K562 (cell line): ENCODE measurements around the gene TMEM120B. TPM values are rescaled to one million over a fixed set of nuclear protein-coding genes. Genes with fewer than 3 reads are reported as not detected.
A peak's percentile ranks its signal among the peaks of the same experiment; 100 is the strongest.

Experiments
- C11orf30 ChIP-seq: fragments of 450-650 bp; IDR thresholded peaks from 2 replicates; pipeline ENCODE4 v1.6.1; 2016; ENCODE audit warnings: low read depth, mild to moderate bottlenecking
- KDM1A ChIP-seq, 2 experiments: fragments of 450-650 bp; IDR thresholded peaks; 2 replicates each; pipeline ENCODE4 v1.6.1; 2016; ENCODE audit warnings: mild to moderate bottlenecking in 2 of 2
- NUFIP1 ChIP-seq: fragments of 450-650 bp; IDR thresholded peaks from 2 replicates; pipeline ENCODE4 v1.6.1; 2018; ENCODE audit not compliant: partially characterized antibody
- SIX5 ChIP-seq, 2 experiments: IDR thresholded peaks; 2 replicates each; pipeline ENCODE4 v1.6.1; 2011; ENCODE audit warnings: low read length in 2 of 2, borderline replicate concordance in 1 of 2, low read depth in 1 of 2, mild to moderate bottlenecking in 1 of 2, moderate library complexity in 1 of 2; ENCODE audit not compliant: insufficient read depth in 1 of 2
- ZC3H4 ChIP-seq: sonication (generic); formaldehyde crosslinking; IDR thresholded peaks from 2 replicates; pipeline ENCODE4 v1.9.0; 2021; ENCODE audit warnings: missing genetic modification reagents, borderline replicate concordance
- ZNF12 ChIP-seq: sonication (generic); formaldehyde crosslinking; IDR thresholded peaks from 2 replicates; pipeline ENCODE4 v1.4.0; 2020; ENCODE audit warnings: mild to moderate bottlenecking, missing genetic modification reagents
- ZNF133 ChIP-seq: fragments of 250-450 bp; sonication (Bioruptor Pico); IDR thresholded peaks from 2 replicates; pipeline ENCODE4 v1.4.0; 2020; ENCODE audit warnings: mild to moderate bottlenecking
- polyA plus RNA-seq, 8 experiments: library from polyadenylated mRNA; depleted of rRNA in 4 of 8; stranded (reverse) in 5 of 8; unstranded in 3 of 8; fragments of >200 nt; fragmentation: Nextera tagmentation in 2 of 8; fragmentation: Illumina TruSeq in 1 of 8; extraction: Ambion mirVana in 2 of 8; extraction: Trizol in 1 of 8; gene quantifications; 2 replicates each; pipeline versions ENCODE4 v1.2.1 to v1.2.3, GENCODE V29; 2011 to 2014; ENCODE audit warnings: inconsistent platforms in 1 of 8, missing spikeins in 1 of 8
- total RNA-seq, 7 experiments: library from RNA; depleted of rRNA in 6 of 7; stranded (reverse); fragments of >200 nt in 6 of 7; fragmentation: Illumina TruSeq in 2 of 7; extraction: Trizol in 2 of 7; gene quantifications; 2 replicates each; pipeline versions ENCODE4 v1.2.1 to v1.2.3, GENCODE V29; 2011 to 2021; ENCODE audit warnings: low replicate concordance in 1 of 7
- TF ChIP-seq, protein P1 (sequence below): sonication (generic); formaldehyde crosslinking; IDR thresholded peaks from 2 replicates; pipeline ENCODE4 v1.8.0; 2022; ENCODE audit warnings: mild to moderate bottlenecking, missing genetic modification reagents, borderline replicate concordance
- TF ChIP-seq, protein P2 (sequence below): fragments of 250-450 bp; sonication (Bioruptor Pico); IDR thresholded peaks from 2 replicates; pipeline ENCODE4 v1.8.0; 2021; ENCODE audit warnings: borderline replicate concordance, mild to moderate bottlenecking, moderate library complexity; ENCODE audit not compliant: poor library complexity, severe bottlenecking
- TF ChIP-seq, protein P3 (sequence below): fragments of 450-650 bp; IDR thresholded peaks from 2 replicates; pipeline ENCODE4 v1.6.1; 2016; ENCODE audit warnings: borderline replicate concordance
- TF ChIP-seq, protein P4 (sequence below): sonication (generic); formaldehyde crosslinking; IDR thresholded peaks from 2 replicates; pipeline ENCODE4 v1.8.0; 2022; ENCODE audit warnings: missing genetic modification reagents, mild to moderate bottlenecking, borderline replicate concordance

The TMEM120B gene
- total and polyA plus RNA-seq, 9 of the 15 experiments (the other 6 are each of a cell fraction or from before 2014, with no cell fraction given) = 1.7 to 18.6 (median 7.4) TPM

DNA sequence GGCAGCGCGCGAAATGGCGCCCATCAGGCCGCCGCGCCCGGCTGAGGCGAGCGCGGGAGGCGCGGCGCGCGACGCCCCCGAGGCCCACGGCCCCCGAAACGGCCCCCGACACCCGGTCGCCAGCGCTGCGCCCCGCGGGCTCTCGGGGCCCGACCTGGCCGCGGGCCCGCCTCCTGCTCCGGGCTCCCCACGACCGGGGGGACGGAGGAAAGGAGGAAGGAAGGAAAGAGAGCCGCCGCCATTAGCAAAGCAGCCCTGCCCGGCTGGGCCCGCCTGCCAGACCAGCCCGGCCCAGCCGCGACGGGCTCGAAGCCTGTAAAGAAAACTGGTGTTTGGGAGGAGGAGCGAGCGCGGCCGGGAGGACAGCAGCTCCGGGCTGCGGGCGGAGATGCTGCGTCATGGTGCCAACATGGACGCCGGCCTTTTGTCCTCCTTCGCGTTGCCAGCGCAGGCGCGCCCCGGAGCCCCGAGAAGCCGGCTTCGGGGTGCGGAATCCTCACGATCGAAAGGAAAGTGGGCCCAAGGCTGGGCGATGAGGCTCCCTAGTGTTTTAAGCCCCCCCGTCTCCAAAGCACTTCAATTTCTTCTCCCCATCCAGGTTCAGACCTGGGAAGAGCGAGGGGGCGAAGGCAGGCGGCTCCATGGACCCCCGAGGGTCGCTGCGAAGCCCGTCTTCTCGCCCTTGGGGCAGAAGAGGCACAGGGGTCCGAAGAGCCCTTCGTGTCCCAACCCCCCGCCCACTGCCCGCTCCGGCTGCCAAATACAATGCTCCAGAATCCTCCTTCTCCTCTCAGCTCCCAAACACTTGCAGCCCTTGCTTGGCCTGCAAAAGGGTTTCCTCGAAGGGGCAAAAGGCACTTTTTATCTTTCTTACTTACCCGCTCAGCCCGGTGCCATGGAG is 88.4 kb downstream of the TMEM120B start (continued):
- peak; percentile 90; the same call in 1 of the 2 replicates for TF ChIP-seq ZC3H4
- TF ChIP-seq KDM1A (IDR thresholded peaks at IDR 0.05) = no peak
- no peak for TF ChIP-seq ZNF133
- TF ChIP-seq, protein P1, sequence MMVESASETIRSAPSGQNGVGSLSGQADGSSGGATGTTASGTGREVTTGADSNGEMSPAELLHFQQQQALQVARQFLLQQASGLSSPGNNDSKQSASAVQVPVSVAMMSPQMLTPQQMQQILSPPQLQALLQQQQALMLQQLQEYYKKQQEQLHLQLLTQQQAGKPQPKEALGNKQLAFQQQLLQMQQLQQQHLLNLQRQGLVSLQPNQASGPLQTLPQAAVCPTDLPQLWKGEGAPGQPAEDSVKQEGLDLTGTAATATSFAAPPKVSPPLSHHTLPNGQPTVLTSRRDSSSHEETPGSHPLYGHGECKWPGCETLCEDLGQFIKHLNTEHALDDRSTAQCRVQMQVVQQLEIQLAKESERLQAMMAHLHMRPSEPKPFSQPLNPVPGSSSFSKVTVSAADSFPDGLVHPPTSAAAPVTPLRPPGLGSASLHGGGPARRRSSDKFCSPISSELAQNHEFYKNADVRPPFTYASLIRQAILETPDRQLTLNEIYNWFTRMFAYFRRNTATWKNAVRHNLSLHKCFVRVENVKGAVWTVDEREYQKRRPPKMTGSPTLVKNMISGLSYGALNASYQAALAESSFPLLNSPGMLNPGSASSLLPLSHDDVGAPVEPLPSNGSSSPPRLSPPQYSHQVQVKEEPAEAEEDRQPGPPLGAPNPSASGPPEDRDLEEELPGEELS (CRISPR knock-in tag) = no peak
- no peak for TF ChIP-seq SIX5 (IDR thresholded peaks at IDR 0.05; ENCODE audit: borderline replicate concordance in 1 of 2, insufficient read depth in 1 of 2, low read depth in 1 of 2, low read length in 2 of 2)
- TF ChIP-seq ZNF12 (CRISPR knock-in tag) = no peak
- TF ChIP-seq NUFIP1 = no peak
- TF ChIP-seq, protein P2, sequence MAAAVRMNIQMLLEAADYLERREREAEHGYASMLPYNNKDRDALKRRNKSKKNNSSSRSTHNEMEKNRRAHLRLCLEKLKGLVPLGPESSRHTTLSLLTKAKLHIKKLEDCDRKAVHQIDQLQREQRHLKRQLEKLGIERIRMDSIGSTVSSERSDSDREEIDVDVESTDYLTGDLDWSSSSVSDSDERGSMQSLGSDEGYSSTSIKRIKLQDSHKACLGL (CRISPR knock-in tag) = no peak
- peak; percentile 92 for TF ChIP-seq C11orf30
- TF ChIP-seq, protein P3, sequence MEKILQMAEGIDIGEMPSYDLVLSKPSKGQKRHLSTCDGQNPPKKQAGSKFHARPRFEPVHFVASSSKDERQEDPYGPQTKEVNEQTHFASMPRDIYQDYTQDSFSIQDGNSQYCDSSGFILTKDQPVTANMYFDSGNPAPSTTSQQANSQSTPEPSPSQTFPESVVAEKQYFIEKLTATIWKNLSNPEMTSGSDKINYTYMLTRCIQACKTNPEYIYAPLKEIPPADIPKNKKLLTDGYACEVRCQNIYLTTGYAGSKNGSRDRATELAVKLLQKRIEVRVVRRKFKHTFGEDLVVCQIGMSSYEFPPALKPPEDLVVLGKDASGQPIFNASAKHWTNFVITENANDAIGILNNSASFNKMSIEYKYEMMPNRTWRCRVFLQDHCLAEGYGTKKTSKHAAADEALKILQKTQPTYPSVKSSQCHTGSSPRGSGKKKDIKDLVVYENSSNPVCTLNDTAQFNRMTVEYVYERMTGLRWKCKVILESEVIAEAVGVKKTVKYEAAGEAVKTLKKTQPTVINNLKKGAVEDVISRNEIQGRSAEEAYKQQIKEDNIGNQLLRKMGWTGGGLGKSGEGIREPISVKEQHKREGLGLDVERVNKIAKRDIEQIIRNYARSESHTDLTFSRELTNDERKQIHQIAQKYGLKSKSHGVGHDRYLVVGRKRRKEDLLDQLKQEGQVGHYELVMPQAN = no peak
- TF ChIP-seq, protein P4, sequence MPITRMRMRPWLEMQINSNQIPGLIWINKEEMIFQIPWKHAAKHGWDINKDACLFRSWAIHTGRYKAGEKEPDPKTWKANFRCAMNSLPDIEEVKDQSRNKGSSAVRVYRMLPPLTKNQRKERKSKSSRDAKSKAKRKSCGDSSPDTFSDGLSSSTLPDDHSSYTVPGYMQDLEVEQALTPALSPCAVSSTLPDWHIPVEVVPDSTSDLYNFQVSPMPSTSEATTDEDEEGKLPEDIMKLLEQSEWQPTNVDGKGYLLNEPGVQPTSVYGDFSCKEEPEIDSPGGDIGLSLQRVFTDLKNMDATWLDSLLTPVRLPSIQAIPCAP (CRISPR knock-in tag) = no peak
